ENCODE results near the gene EPHB4. TPM values are rescaled to one million over a fixed set of nuclear protein-coding genes. Genes with fewer than 3 reads are reported as not detected.

EPHB4 gene
- total and polyA plus RNA-seq, 2 of the 4 experiments (the other 2 are of a cell fraction): 34.5 to 36.4 TPM

- H3K4me1 ChIP-seq (ENCODE audit: control insufficient read depth, insufficient read depth, low read length): peaks cover 3% of the 10 kb centered on the region; the same call in 1 of the 2 replicates
- H4K91ac ChIP-seq (ENCODE audit: insufficient read depth, low read depth, low read length): no peak overlapping the region
- no peak overlapping the region for H2BK5ac ChIP-seq (ENCODE audit: low read depth, low read length, poor library complexity, severe bottlenecking)
- H2AK9ac ChIP-seq (replicated peaks; ENCODE audit: low read depth, low read length, poor library complexity): no peak overlapping the region
- H2AFZ ChIP-seq (replicated peaks; ENCODE audit: low read length, poor library complexity): no peak overlapping the region
- H3K4ac ChIP-seq (ENCODE audit: low read depth, low read length): no peak overlapping the region
- in situ Hi-C loops (cut with MboI; ENCODE audit: low sequenced_read_pairs): no loop called here
- no TSS peak for BruUV-seq (replicated peaks)
- no peaks in the 10 kb centered on the region for H3K27me3 ChIP-seq (ENCODE audit: control insufficient read depth, insufficient read depth, low read length)
- no peak overlapping the region for H4K8ac ChIP-seq (ENCODE audit: low read depth in 2 of 2, low read length in 2 of 2)
- no peaks in the 10 kb centered on the region for H3K9me3 ChIP-seq (ENCODE audit: control insufficient read depth, insufficient read depth, low read length)
- H2BK120ac ChIP-seq (ENCODE audit: low read depth, low read length): no peak overlapping the region
- intact Hi-C loops (cut with micrococcal nuclease): no loop called here
- no peak overlapping the region for H3K14ac ChIP-seq (replicated peaks; ENCODE audit: low read depth, low read length)
- dilution Hi-C loops (cut with HindIII; ENCODE audit: low sequenced_read_pairs, unreplicated experiment): no loop called here
- H3K36me3 ChIP-seq (ENCODE audit: control insufficient read depth, insufficient read depth, low read length): peaks cover 73% of the 10 kb centered on the region
- 0 out of 2 replicates have a peak, but pooled peaks cover 3% of the 10 kb centered on the region for H3K9me1 ChIP-seq (ENCODE audit: insufficient read depth, low read length)
- ChIA-PET POLR2A (ENCODE audit: unreplicated experiment) (no interaction called here), CTCF (interaction anchor here (1.4 kb wide), 1 partner anchor 13 kb away, joined by 4 read pairs; no protein-coding TSS in a partner anchor)
- WGBS, 2 experiments (ENCODE audit: extremely low coverage in 2 of 2, insufficient read length in 1 of 2): 97% methylated on average over 20 of the region's 22 CpGs; no CpG with 5 or more reads in 1 of the 2 experiments
- no peak overlapping the region for H3K18ac ChIP-seq (ENCODE audit: low read depth, low read length)
- no peak overlapping the region for H2AK5ac ChIP-seq (ENCODE audit: low read depth, low read length)
- no peak overlapping the region for H3K9ac ChIP-seq (ENCODE audit: low read depth, low read length)
- TF ChIP-seq NFE2L2 (IDR thresholded peaks at IDR 0.05; ENCODE audit: low read depth, low read length): no peak
- no peak for TF ChIP-seq MXI1 (IDR thresholded peaks at IDR 0.05; ENCODE audit: borderline replicate concordance, low read depth, low read length)
- no peak for TF ChIP-seq CHD1 (IDR thresholded peaks at IDR 0.05; ENCODE audit: low read depth, low read length)
- no peak for TF ChIP-seq RAD21 (IDR thresholded peaks at IDR 0.05; ENCODE audit: low read length)
- TF ChIP-seq MAFK (IDR thresholded peaks at IDR 0.05; ENCODE audit: low read depth, low read length): no peak
- no peak for TF ChIP-seq FOS (IDR thresholded peaks at IDR 0.05; ENCODE audit: low read depth, low read length)
- no peak for TF ChIP-seq RCOR1 (IDR thresholded peaks at IDR 0.05; ENCODE audit: insufficient replicate concordance, low read length)
- no peak for TF ChIP-seq MAZ (IDR thresholded peaks at IDR 0.05; ENCODE audit: borderline replicate concordance, low read depth, low read length)
- no peak for TF ChIP-seq POLR2A (IDR thresholded peaks at IDR 0.05; ENCODE audit: low read depth, low read length)
- TF ChIP-seq SMC3 (IDR thresholded peaks at IDR 0.05; ENCODE audit: low read depth, low read length): no peak
- TF ChIP-seq RFX5 (IDR thresholded peaks at IDR 0.05; ENCODE audit: low read depth, low read length): no peak
- no peak for TF ChIP-seq CTCF (conservative IDR thresholded peaks at IDR 0.05; ENCODE audit: low read depth, low read length)
- no peak overlapping the region for H4K5ac ChIP-seq (ENCODE audit: low read depth, low read length)
- ATAC-seq (ENCODE audit: low read depth): no peak
- no peak overlapping the region for H3K27ac ChIP-seq (ENCODE audit: insufficient read depth, low read length)
- peaks cover 3 to 23% of the 10 kb centered on the region in 2 experiments; a peak in 3 of 4 replicates for H3K79me1 ChIP-seq (ENCODE audit: low read depth in 1 of 2, low read length in 2 of 2)
- no peaks in the 10 kb centered on the region; the same call in 1 of the 2 replicates for H4K20me1 ChIP-seq (ENCODE audit: insufficient read depth, low read length)
- no peak for DNase-seq
- no peak overlapping the region for H2BK15ac ChIP-seq (ENCODE audit: low read depth, low read length)
- no peak overlapping the region for H3K56ac ChIP-seq (ENCODE audit: extremely low read depth, insufficient read depth, low read length)
- no peak overlapping the region for H2BK20ac ChIP-seq (ENCODE audit: low read depth, low read length)
- no peak overlapping the region for H3K23ac ChIP-seq (ENCODE audit: low read depth, low read length)
- no peak overlapping the region for H3K4me2 ChIP-seq (ENCODE audit: low read depth, low read length)
- H3K4me3 ChIP-seq (ENCODE audit: insufficient read depth, low read depth, low read length): no peak overlapping the region
These were observed 14.6 kb downstream of the EPHB4 start for GRCh38 chr7:100812729-100813128.

Measured in IMR-90 (cell line).